Measurements from ENCODE around the gene TOR1AIP2. TPM values are rescaled to one million over a fixed set of nuclear protein-coding genes. Genes with fewer than 3 reads are reported as not detected.

Gene TOR1AIP2
- total and polyA plus RNA-seq, 2 donors (not counting 3 experiments of a cell fraction or from before 2014, with no cell fraction given): 18.6 to 101 TPM

GRCh38 chr1:179815641-179816040 lies 62.0 kb downstream of the TOR1AIP2 start:
- intact Hi-C loops (cut with micrococcal nuclease): loop anchor here (1.0 to 10.0 kb wide), 3 partner anchors 23 to 363 kb away; partner anchors contain the start of gene TDRD5
- DNase-seq (ENCODE audit: low read depth, low spot score) (no peak), FAIRE-seq (no peak)
- CTCF ChIA-PET: interaction anchor here (0.8 to 20.1 kb wide), 28 partner anchors 10 to 734 kb away, joined by 3 to 1591 read pairs (median 8); partner anchors contain the start of genes TOR1AIP2 and TOR3A
- Histone ChIP-seq H3K9ac (replicated peaks; ENCODE audit: extremely low read depth, insufficient read depth, low read length) (peak overlapping the region; percentile 71), H3K4me2 (ENCODE audit: insufficient read depth, low read length) (peak overlapping the region; percentile 92), H3K27ac (ENCODE audit: insufficient read depth, low read depth, low read length) (peak overlapping the region; percentile 51), H3K36me3 (ENCODE audit: control insufficient read depth in 2 of 2, extremely low read depth in 1 of 2, insufficient read depth in 2 of 2, low read length in 2 of 2) (no peaks in the 10 kb centered on the region), H3K79me2 (ENCODE audit: control insufficient read depth, insufficient read depth, low read length) (no peaks in the 10 kb centered on the region), H3K9me1 (replicated peaks; ENCODE audit: control insufficient read depth, extremely low read depth, insufficient read depth, low read length) (no peaks in the 10 kb centered on the region), H3K4me3 (replicated peaks in 1 of 3; ENCODE audit: insufficient read depth in 1 of 3, low read depth in 1 of 3, low read length in 3 of 3) (peak overlapping the region in 1 of 3 experiments; percentile 67), H2AFZ (ENCODE audit: low read depth, low read length) (peak overlapping the region; percentile 98), H4K20me1 (replicated peaks; ENCODE audit: control insufficient read depth, extremely low read depth, insufficient read depth, low read length) (no peaks in the 10 kb centered on the region), H3K9me3 (replicated peaks; ENCODE audit: control insufficient read depth, insufficient read depth, low read length) (no peaks in the 10 kb centered on the region), H3K4me1 (ENCODE audit: control insufficient read depth, extremely low read depth, insufficient read depth, low read length) (peaks cover 20% of the 10 kb centered on the region), H3K27me3 (ENCODE audit: control insufficient read depth in 2 of 2, insufficient read depth in 2 of 2, low read length in 2 of 2) (peaks cover 2 to 11% of the 10 kb centered on the region in 2 experiments)
- BruUV-seq (replicated peaks): no TSS peak
- dilution Hi-C loops (cut with MboI; ENCODE audit: extremely low pct_ligation_motif_present, low sequenced_read_pairs): no loop called here
- POLR2A ChIA-PET: interaction anchor here (1.4 kb wide), 1 partner anchor 109 kb away, joined by 7 read pairs; no protein-coding TSS in a partner anchor
- no peak for TF ChIP-seq EZH2 (IDR thresholded peaks at IDR 0.05; ENCODE audit: borderline replicate concordance, low read depth, low read length, severe bottlenecking)
- TF ChIP-seq JUN (IDR thresholded peaks at IDR 0.05; ENCODE audit: borderline replicate concordance, insufficient read depth, insufficient read length, low read depth): no peak
- no peak for TF ChIP-seq CTCF (IDR thresholded peaks at IDR 0.05; ENCODE audit: extremely low read depth in 1 of 2, insufficient read depth in 1 of 2, low read depth in 1 of 2, low read length in 2 of 2)
- TF ChIP-seq POLR2A (IDR thresholded peaks at IDR 0.05; ENCODE audit: low read depth, low read length): no peak
- no peak for TF ChIP-seq GATA2 (IDR thresholded peaks at IDR 0.05; ENCODE audit: insufficient read depth, insufficient read length, low read depth, low read length)
- no peak for TF ChIP-seq POLR2AphosphoS5 (IDR thresholded peaks at IDR 0.05; ENCODE audit: insufficient read depth, low read depth, low read length)
- TF ChIP-seq MAX (IDR thresholded peaks at IDR 0.05; ENCODE audit: insufficient read depth, insufficient read length): no peak
- TF ChIP-seq FOS (IDR thresholded peaks at IDR 0.05; ENCODE audit: borderline replicate concordance, insufficient read depth, low read length): no peak
- no peak for TF ChIP-seq MYC (IDR thresholded peaks at IDR 0.05; ENCODE audit: low read depth, low read length)

All from endothelial cell of umbilical vein (primary cell).